H1 (cell line): Measurements from ENCODE around the gene ZNF407. TPM values are rescaled to one million over a fixed set of nuclear protein-coding genes. Genes with fewer than 3 reads are reported as not detected.

Experiments used
- CEBPB ChIP-seq: IDR thresholded peaks from 2 replicates; pipeline ENCODE4 v1.6.1; 2012; ENCODE audit warnings: low read depth, low read length
- GTF2F1 ChIP-seq: IDR thresholded peaks from 2 replicates; pipeline ENCODE4 v1.6.1; 2012; ENCODE audit warnings: low read depth, low read length, improper control_type of control experiment, borderline replicate concordance
- HDAC2 ChIP-seq, 2 experiments: fragments of 300-600 bp in 1 of 2; sonication (generic) in 1 of 2; IDR thresholded peaks; 2 replicates each; pipeline ENCODE4 v1.6.1; 2011 to 2012; ENCODE audit warnings: low read depth in 2 of 2, low read length in 2 of 2, mild to moderate bottlenecking in 2 of 2, moderate library complexity in 2 of 2, borderline replicate concordance in 1 of 2, inconsistent platforms in 1 of 2
- JUN ChIP-seq: IDR thresholded peaks from 2 replicates; pipeline ENCODE4 v1.6.1; 2011; ENCODE audit warnings: low read depth, mild to moderate bottlenecking, improper control_type of control experiment, low read length
- JUND ChIP-seq: IDR thresholded peaks from 2 replicates; pipeline ENCODE4 v1.6.1; 2011; ENCODE audit warnings: mild to moderate bottlenecking, improper control_type of control experiment, low read length
- NANOG ChIP-seq: IDR thresholded peaks from 2 replicates; pipeline ENCODE4 v1.6.1; 2011; ENCODE audit warnings: low read length, low read depth, mild to moderate bottlenecking, inconsistent platforms; ENCODE audit not compliant: insufficient read depth, poor library complexity, severe bottlenecking
- SAP30 ChIP-seq: fragments of 300-600 bp; sonication (generic); IDR thresholded peaks from 2 replicates; pipeline ENCODE4 v1.7.1; 2012; ENCODE audit warnings: low read length, moderate library complexity, mild to moderate bottlenecking, inconsistent platforms; ENCODE audit not compliant: insufficient read depth, insufficient replicate concordance
- SIX5 ChIP-seq: IDR thresholded peaks from 2 replicates; pipeline ENCODE4 v1.6.1; 2011; ENCODE audit warnings: mild to moderate bottlenecking, low read depth, low read length
- TCF12 ChIP-seq: IDR thresholded peaks from 2 replicates; pipeline ENCODE4 v1.6.1; 2011; ENCODE audit warnings: low read depth, mild to moderate bottlenecking, low read length
- polyA plus RNA-seq, 7 experiments: library from polyadenylated mRNA; depleted of rRNA in 3 of 7; stranded (reverse) in 5 of 7; unstranded in 2 of 7; fragments of >200 nt in 5 of 7; fragments of 200-250 nt in 2 of 7; gene quantifications; 1 replicate in 5 of 7; 2 replicates in 1 of 7; 4 replicates in 1 of 7; pipeline versions ENCODE4 v1.2.1 to v1.2.3, GENCODE V29; 2011 to 2013; ENCODE audit warnings: missing spikeins in 2 of 7, mixed read lengths in 2 of 7
- total RNA-seq: library from RNA; stranded (reverse); fragmentation: NEBNext Ultra II Directional; extraction: Animal tissue kit (Norgen Biotek cat#: 25700); gene quantifications from 2 replicates; pipeline ENCODE4 v1.2.1, GENCODE V29; 2021

Gene ZNF407
- total and polyA plus RNA-seq, 2 of the 8 experiments (the other 6 are each of a cell fraction or from before 2014, with no cell fraction given): 1.5 to 6.8 TPM

GRCh38 chr18:74745633-74746403 lies 148.1 kb downstream of the ZNF407 start (continued):
- TF ChIP-seq JUND (no peak), SIX5 (no peak), HDAC2 (IDR thresholded peaks at IDR 0.05; ENCODE audit: borderline replicate concordance in 1 of 2, low read depth in 2 of 2, low read length in 2 of 2) (no peak), GTF2F1 (no peak), JUN (no peak), NANOG (no peak), SAP30 (no peak), TCF12 (no peak), CEBPB (no peak)
- TF ChIP-seq, all 59 proteins: peak for 0
